CD14-positive monocyte (primary cell): ENCODE results near the gene C2CD2. TPM values are rescaled to one million over a fixed set of nuclear protein-coding genes. Genes with fewer than 3 reads are reported as not detected.
A peak's percentile ranks its signal among the peaks of the same experiment; 100 is the strongest.

Experiments
- DNase-seq, 3 donors: peaks; one replicate each; pipeline ENCODE4 v3.0.0-alpha.2; 2011 to 2022
- H2AFZ ChIP-seq: 2 replicates; pipeline ENCODE4 v1.6.0; 2012; ENCODE audit warnings: mild to moderate bottlenecking, low read depth, low read length, inconsistent platforms; ENCODE audit not compliant: insufficient read depth, poor library complexity, severe bottlenecking
- H3K27ac ChIP-seq, 2 donors: 1 replicate in 1 of 2; 2 replicates in 1 of 2; pipeline ENCODE4 v1.5.1; 2012 to 2013; ENCODE audit warnings: low read length in 2 of 2, control low read depth in 1 of 2, inconsistent platforms in 1 of 2, low read depth in 1 of 2, mild to moderate bottlenecking in 1 of 2
- H3K27me3 ChIP-seq, 2 donors: one replicate each; pipeline versions ENCODE4 v1.6.0 to v1.6.1; 2011 to 2013; ENCODE audit warnings: low read length in 2 of 2; ENCODE audit not compliant: control insufficient read depth in 2 of 2, insufficient read depth in 2 of 2
- H3K36me3 ChIP-seq, 2 donors: replicated peaks in 1 of 2; 1 replicate in 1 of 2; 2 replicates in 1 of 2; pipeline versions ENCODE4 v1.5.1 to v1.6.1; 2012 to 2013; ENCODE audit warnings: low read length in 2 of 2, control low read depth in 1 of 2, inconsistent platforms in 1 of 2, mild to moderate bottlenecking in 1 of 2; ENCODE audit not compliant: insufficient read depth in 2 of 2, control insufficient read depth in 1 of 2
- H3K4me1 ChIP-seq, 2 donors: 1 replicate in 1 of 2; 2 replicates in 1 of 2; pipeline versions ENCODE4 v1.5.1 to v1.6.1; 2012 to 2013; ENCODE audit warnings: low read length in 2 of 2, control low read depth in 1 of 2, inconsistent platforms in 1 of 2, mild to moderate bottlenecking in 1 of 2, moderate library complexity in 1 of 2; ENCODE audit not compliant: insufficient read depth in 2 of 2, control insufficient read depth in 1 of 2
- H3K4me2 ChIP-seq: replicated peaks from 2 replicates; pipeline ENCODE3; 2012; ENCODE audit warnings: low read length, moderate library complexity, mild to moderate bottlenecking; ENCODE audit not compliant: poor library complexity, severe bottlenecking; ENCODE audit errors: extremely low read depth
- H3K4me3 ChIP-seq, 3 experiments: fragments of 200-600 bp in 1 of 3; sonication (generic) in 1 of 3; replicated peaks in 1 of 3; 1 replicate in 2 of 3; 2 replicates in 1 of 3; pipeline ENCODE4 v1.5.1; 2011 to 2013; ENCODE audit warnings: low read length in 3 of 3, mild to moderate bottlenecking in 3 of 3, control low read depth in 2 of 3, low read depth in 2 of 3, inconsistent platforms in 1 of 3, moderate library complexity in 1 of 3
- H3K79me2 ChIP-seq: 2 replicates; pipeline ENCODE4 v1.6.0; 2012; ENCODE audit warnings: mild to moderate bottlenecking, control low read depth, inconsistent platforms, low read length, moderate library complexity; ENCODE audit not compliant: insufficient read depth
- H3K9ac ChIP-seq: 2 replicates; pipeline ENCODE4 v1.6.0; 2017; ENCODE audit warnings: low read length, mild to moderate bottlenecking; ENCODE audit not compliant: insufficient read depth, poor library complexity, severe bottlenecking
- H3K9me3 ChIP-seq, 2 donors: replicated peaks in 1 of 2; 1 replicate in 1 of 2; 2 replicates in 1 of 2; pipeline versions ENCODE4 v1.5.1 to v1.6.1; 2012 to 2013; ENCODE audit warnings: low read length in 2 of 2, control low read depth in 1 of 2; ENCODE audit not compliant: control insufficient read depth in 1 of 2, insufficient read depth in 1 of 2
- H4K20me1 ChIP-seq: 2 replicates; pipeline ENCODE4 v1.6.0; 2012; ENCODE audit warnings: mild to moderate bottlenecking, low read length, control low read depth, moderate library complexity; ENCODE audit not compliant: insufficient read depth
- H3K27ac Mint-ChIP-seq, 7 donors: one replicate each; pipeline ENCODE4 v1.8.0; 2020; ENCODE audit warnings: mild to moderate bottlenecking in 7 of 7, mixed read lengths in 7 of 7, moderate library complexity in 6 of 7, inconsistent platforms in 2 of 7
- H3K27me3 Mint-ChIP-seq, 3 donors: one replicate each; pipeline ENCODE4 v1.8.0; 2021 to 2022; ENCODE audit warnings: low read depth in 3 of 3, mild to moderate bottlenecking in 3 of 3, mixed read lengths in 3 of 3, moderate library complexity in 3 of 3, inconsistent platforms in 1 of 3
- H3K36me3 Mint-ChIP-seq, 2 donors: one replicate each; pipeline ENCODE4 v1.8.0; 2020; ENCODE audit warnings: mixed read lengths in 2 of 2, inconsistent platforms in 1 of 2, mild to moderate bottlenecking in 1 of 2
- H3K4me1 Mint-ChIP-seq: one replicate; pipeline ENCODE4 v1.8.0; 2020; ENCODE audit warnings: mild to moderate bottlenecking, mixed read lengths
- H3K4me3 Mint-ChIP-seq, 2 donors: one replicate each; pipeline ENCODE4 v1.8.0; 2020; ENCODE audit warnings: mild to moderate bottlenecking in 2 of 2, mixed read lengths in 2 of 2, moderate library complexity in 1 of 2
- H3K9me3 Mint-ChIP-seq, 7 donors: one replicate each; pipeline ENCODE4 v1.8.0; 2020 to 2022; ENCODE audit warnings: mixed read lengths in 7 of 7, mild to moderate bottlenecking in 6 of 7, moderate library complexity in 6 of 7, inconsistent platforms in 2 of 7
- CTCF ChIP-seq: fragments of 200-600 bp; IDR thresholded peaks from one replicate; pipeline ENCODE4 v1.8.0; 2022; ENCODE audit warnings: antibody characterized with exemption, mild to moderate bottlenecking
- WGBS: methylation state at CpG from one replicate; pipeline ENCODE4 v1.1.5; 2013; ENCODE audit warnings: missing lambda C conversion rate; ENCODE audit not compliant: insufficient coverage; 5-methylcytosine and 5-hydroxymethylcytosine counted together
- intact Hi-C, 2 donors: fragments of 100-400 bp; cut with micrococcal nuclease; formaldehyde crosslinking; loops; one replicate each; pipeline versions ENCODE4 v1.15.0 to v1.15.1; 2023
- polyA plus RNA-seq, 3 donors: library from polyadenylated mRNA; depleted of rRNA in 1 of 3; unstranded in 2 of 3; stranded (reverse) in 1 of 3; fragments of 300-500 nt in 2 of 3; fragments of >200 nt in 1 of 3; fragmentation: Illumina TruSeq in 2 of 3; gene quantifications; 1 replicate in 2 of 3; 2 replicates in 1 of 3; pipeline ENCODE4 v1.2.3, GENCODE V29; 2012 to 2021

Gene C2CD2
- polyA plus RNA-seq, 3 donors = 1.4 to 17.0 (median 3.8) TPM

DNA sequence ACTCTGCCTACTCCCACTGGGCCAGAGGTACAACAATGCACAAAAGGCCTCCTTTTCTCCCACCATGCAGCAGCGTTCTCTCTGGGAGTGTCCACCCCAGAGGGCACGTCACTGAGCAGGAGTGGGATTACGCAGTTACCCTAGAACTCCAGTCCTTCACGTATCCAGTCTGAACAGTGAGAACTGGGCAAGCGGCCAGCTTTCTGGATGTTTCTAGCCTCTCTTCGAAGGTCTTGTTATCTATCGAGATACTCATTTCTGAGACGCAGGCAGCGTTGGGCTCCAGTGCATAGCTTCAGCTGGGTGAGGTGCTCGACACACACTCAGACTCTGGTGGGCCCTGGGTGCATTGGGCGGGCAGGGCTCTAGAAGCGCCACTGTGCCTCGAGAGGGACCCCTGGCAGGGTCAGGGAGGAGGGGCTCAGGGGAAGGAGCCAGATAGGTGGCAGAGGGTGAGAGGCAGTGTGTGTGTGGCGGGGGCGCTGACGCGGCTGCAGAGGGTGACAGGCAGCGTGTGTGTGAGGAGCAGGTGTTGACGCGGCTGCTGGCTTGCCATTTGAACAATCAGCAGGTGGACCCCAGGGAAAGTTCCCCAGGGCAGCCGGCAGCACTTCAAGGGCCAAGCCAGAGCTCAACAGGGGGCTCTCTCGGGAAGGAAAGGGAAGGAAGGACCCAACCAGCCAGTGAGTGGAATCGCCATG is 102.6 kb downstream of the C2CD2 start:
- H3K4me2 ChIP-seq = no peak overlapping the region
- DNase-seq = no peak
- no peaks in the 10 kb centered on the region for H3K4me1 Mint-ChIP-seq
- no peaks in the 10 kb centered on the region for H3K79me2 ChIP-seq
- H3K27me3 ChIP-seq = no peaks in the 10 kb centered on the region
- no peak overlapping the region for H2AFZ ChIP-seq
- no peak overlapping the region for H3K4me3 ChIP-seq
- H3K36me3 Mint-ChIP-seq = peaks cover 46 to 74% of the 10 kb centered on the region in 2 donors
- no peak overlapping the region for H3K27ac ChIP-seq
- H3K36me3 ChIP-seq = peaks cover 48 to 67% of the 10 kb centered on the region in 2 donors
- TF ChIP-seq CTCF = no peak
- peaks cover 0 to 2% (median 0%) of the 10 kb centered on the region in 7 donors for H3K9me3 Mint-ChIP-seq
- H3K27ac Mint-ChIP-seq = peak overlapping the region in 2 of 7 donors; percentile 79 to 86
- WGBS = 95% methylated on average over 21 of the region's 23 CpGs
- H3K4me3 Mint-ChIP-seq = no peak overlapping the region
- no peak overlapping the region for H3K9ac ChIP-seq
- no peaks in the 10 kb centered on the region for H3K4me1 ChIP-seq
- intact Hi-C loops = no loop called here
- H3K27me3 Mint-ChIP-seq = no peaks in the 10 kb centered on the region
- H3K9me3 ChIP-seq = no peaks in the 10 kb centered on the region
- no peaks in the 10 kb centered on the region for H4K20me1 ChIP-seq

DNA sequence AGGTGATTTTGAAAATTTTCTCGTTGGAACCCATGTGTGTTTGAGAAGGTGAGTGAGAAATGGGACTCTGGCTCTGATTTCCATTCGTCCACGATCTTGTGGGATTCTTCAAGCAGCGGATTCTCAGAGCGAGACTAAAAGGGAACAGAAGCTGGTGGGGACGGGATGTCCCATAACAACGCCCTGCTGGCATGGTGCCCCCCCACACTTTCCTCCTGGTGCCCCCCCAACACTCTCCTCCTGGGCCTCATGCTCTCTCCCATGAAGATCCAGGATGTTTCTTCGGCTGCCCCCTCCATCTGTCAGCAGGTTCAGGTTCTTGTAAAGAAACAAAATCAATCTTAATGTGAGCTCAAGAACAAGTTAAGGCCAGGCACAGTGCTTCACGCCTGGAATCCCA is 103.7 kb downstream of the C2CD2 start:
- Histone ChIP-seq H3K4me3 (no peak overlapping the region), H3K4me1 (no peaks in the 10 kb centered on the region), H3K9me3 (no peaks in the 10 kb centered on the region), H3K36me3 (peaks cover 43 to 66% of the 10 kb centered on the region in 2 donors), H3K27me3 (no peaks in the 10 kb centered on the region), H2AFZ (no peak overlapping the region), H3K9ac (no peak overlapping the region), H3K4me2 (no peak overlapping the region), H3K79me2 (no peaks in the 10 kb centered on the region), H4K20me1 (no peaks in the 10 kb centered on the region), H3K27ac (no peak overlapping the region)
- WGBS = 100% methylated on average over 6 of the region's 9 CpGs
- Mint-ChIP-seq H3K4me1 (no peaks in the 10 kb centered on the region), H3K27ac (no peak overlapping the region), H3K4me3 (no peak overlapping the region), H3K36me3 (peaks cover 49 to 77% of the 10 kb centered on the region in 2 donors), H3K27me3 (no peaks in the 10 kb centered on the region), H3K9me3 (peaks cover 0 to 2% (median 0%) of the 10 kb centered on the region in 7 donors)
- DNase-seq = no peak
- TF ChIP-seq CTCF = no peak
- intact Hi-C loops = no loop called here
